Liver (tissue), 3 donors: ENCODE data around the gene CDK5R2.

Experiments
- EGR1 ChIP-seq, 2 donors: IDR thresholded peaks; 2 replicates each; pipeline ENCODE4 v1.6.1; 2016 to 2018; ENCODE audit warnings: antibody characterized with exemption in 2 of 2, low read depth in 2 of 2
- FOXA1 ChIP-seq: IDR thresholded peaks from 2 replicates; pipeline ENCODE4 v1.6.1; 2016; ENCODE audit warnings: antibody characterized with exemption
- GABPA ChIP-seq, 2 donors: IDR thresholded peaks in 1 of 2; conservative IDR thresholded peaks in 1 of 2; 2 replicates each; pipeline ENCODE4 v1.6.1; 2016; ENCODE audit warnings: antibody characterized with exemption in 2 of 2, mild to moderate bottlenecking in 1 of 2, moderate library complexity in 1 of 2
- HNF4A ChIP-seq, 2 donors: conservative IDR thresholded peaks; 2 replicates each; pipeline ENCODE4 v1.6.1; 2016; ENCODE audit warnings: antibody characterized with exemption in 2 of 2, mild to moderate bottlenecking in 2 of 2
- RAD21 ChIP-seq, 2 donors: IDR thresholded peaks; 2 replicates each; pipeline ENCODE4 v1.6.1; 2016; ENCODE audit warnings: antibody characterized with exemption in 2 of 2, mild to moderate bottlenecking in 2 of 2
- RXRA ChIP-seq, 2 donors: IDR thresholded peaks; 2 replicates each; pipeline ENCODE4 v1.6.1; 2017 to 2018; ENCODE audit warnings: antibody characterized with exemption in 2 of 2, mild to moderate bottlenecking in 1 of 2
- TAF1 ChIP-seq: conservative IDR thresholded peaks from 2 replicates; pipeline ENCODE4 v1.6.1; 2016; ENCODE audit warnings: antibody characterized with exemption, mild to moderate bottlenecking
- YY1 ChIP-seq: IDR thresholded peaks from 2 replicates; pipeline ENCODE4 v1.6.1; 2016; ENCODE audit warnings: antibody characterized with exemption, mild to moderate bottlenecking
- TF ChIP-seq, protein P1 (sequence below): fragments of 150-350 bp; IDR thresholded peaks from 2 replicates; pipeline ENCODE4 v1.5.1; 2017; ENCODE audit warnings: improper control_type of control experiment, low read depth, low read length; ENCODE audit not compliant: missing input control
- TF ChIP-seq, protein P2 (sequence below): IDR thresholded peaks from 2 replicates; pipeline ENCODE4 v1.6.1; 2016; ENCODE audit warnings: antibody characterized with exemption
- TF ChIP-seq, protein P3 (sequence below): IDR thresholded peaks from 2 replicates; pipeline ENCODE4 v1.6.1; 2016; ENCODE audit warnings: antibody characterized with exemption
- TF ChIP-seq, protein P4 (sequence below): IDR thresholded peaks from 2 replicates; pipeline ENCODE4 v1.6.1; 2016; ENCODE audit warnings: antibody characterized with exemption
- donor health status: healthy.
- donor health status: healthy.

DNA sequence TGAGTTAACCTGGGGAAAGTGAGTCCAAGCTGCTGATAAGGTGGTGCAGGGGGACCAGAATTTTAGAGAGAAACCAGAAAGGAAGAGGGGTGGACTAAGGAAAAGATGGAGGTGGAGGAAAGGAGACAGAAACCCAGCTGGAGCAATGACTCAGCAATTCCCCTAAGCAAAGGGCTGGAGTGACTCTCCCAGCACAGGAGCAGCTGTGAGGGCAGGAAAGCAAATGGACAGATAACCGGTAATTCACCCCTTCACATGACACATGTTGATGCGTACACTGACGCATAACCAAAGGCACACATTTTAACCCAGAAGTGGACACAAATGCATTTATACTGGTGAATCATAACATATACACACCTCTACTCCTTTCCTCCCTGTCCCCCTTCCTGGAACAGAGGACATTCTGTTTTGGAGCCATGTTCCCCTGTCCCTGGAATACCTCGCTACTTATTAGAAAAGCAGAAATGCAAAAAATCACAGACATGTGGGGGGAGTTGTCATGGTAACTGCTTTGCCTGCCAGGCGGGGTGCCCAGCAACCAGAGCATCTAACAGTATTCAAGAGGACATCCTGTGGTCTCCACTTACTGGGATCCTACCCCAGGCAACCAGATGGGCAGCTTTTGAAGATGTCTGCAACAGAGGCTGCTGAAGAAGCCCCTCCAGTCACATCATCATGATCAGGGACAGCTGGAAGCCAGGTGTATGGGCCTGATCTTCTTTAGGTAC is 4.7 kb downstream of the CDK5R2 start:
- TF ChIP-seq FOXA1 (no peak), HNF4A (conservative IDR thresholded peaks at IDR 0.05) (no peak), TAF1 (no peak), RXRA (IDR thresholded peaks at IDR 0.05) (no peak), GABPA (IDR thresholded peaks at IDR 0.05 in 1 of 2, conservative IDR thresholded peaks at IDR 0.05 in 1 of 2) (no peak), EGR1 (IDR thresholded peaks at IDR 0.05; ENCODE audit: low read depth in 2 of 2) (no peak), YY1 (no peak), RAD21 (IDR thresholded peaks at IDR 0.05) (no peak)
- TF ChIP-seq, protein P1, sequence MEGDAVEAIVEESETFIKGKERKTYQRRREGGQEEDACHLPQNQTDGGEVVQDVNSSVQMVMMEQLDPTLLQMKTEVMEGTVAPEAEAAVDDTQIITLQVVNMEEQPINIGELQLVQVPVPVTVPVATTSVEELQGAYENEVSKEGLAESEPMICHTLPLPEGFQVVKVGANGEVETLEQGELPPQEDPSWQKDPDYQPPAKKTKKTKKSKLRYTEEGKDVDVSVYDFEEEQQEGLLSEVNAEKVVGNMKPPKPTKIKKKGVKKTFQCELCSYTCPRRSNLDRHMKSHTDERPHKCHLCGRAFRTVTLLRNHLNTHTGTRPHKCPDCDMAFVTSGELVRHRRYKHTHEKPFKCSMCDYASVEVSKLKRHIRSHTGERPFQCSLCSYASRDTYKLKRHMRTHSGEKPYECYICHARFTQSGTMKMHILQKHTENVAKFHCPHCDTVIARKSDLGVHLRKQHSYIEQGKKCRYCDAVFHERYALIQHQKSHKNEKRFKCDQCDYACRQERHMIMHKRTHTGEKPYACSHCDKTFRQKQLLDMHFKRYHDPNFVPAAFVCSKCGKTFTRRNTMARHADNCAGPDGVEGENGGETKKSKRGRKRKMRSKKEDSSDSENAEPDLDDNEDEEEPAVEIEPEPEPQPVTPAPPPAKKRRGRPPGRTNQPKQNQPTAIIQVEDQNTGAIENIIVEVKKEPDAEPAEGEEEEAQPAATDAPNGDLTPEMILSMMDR, result no peak
- TF ChIP-seq, protein P2, sequence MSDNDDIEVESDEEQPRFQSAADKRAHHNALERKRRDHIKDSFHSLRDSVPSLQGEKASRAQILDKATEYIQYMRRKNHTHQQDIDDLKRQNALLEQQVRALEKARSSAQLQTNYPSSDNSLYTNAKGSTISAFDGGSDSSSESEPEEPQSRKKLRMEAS, result no peak
- TF ChIP-seq, protein P3, sequence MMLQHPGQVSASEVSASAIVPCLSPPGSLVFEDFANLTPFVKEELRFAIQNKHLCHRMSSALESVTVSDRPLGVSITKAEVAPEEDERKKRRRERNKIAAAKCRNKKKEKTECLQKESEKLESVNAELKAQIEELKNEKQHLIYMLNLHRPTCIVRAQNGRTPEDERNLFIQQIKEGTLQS, result no peak
- TF ChIP-seq, protein P4, sequence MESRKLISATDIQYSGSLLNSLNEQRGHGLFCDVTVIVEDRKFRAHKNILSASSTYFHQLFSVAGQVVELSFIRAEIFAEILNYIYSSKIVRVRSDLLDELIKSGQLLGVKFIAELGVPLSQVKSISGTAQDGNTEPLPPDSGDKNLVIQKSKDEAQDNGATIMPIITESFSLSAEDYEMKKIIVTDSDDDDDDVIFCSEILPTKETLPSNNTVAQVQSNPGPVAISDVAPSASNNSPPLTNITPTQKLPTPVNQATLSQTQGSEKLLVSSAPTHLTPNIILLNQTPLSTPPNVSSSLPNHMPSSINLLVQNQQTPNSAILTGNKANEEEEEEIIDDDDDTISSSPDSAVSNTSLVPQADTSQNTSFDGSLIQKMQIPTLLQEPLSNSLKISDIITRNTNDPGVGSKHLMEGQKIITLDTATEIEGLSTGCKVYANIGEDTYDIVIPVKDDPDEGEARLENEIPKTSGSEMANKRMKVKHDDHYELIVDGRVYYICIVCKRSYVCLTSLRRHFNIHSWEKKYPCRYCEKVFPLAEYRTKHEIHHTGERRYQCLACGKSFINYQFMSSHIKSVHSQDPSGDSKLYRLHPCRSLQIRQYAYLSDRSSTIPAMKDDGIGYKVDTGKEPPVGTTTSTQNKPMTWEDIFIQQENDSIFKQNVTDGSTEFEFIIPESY, result no peak
